H1 (cell line): ENCODE measurements around the gene NASP. TPM values are rescaled to one million over a fixed set of nuclear protein-coding genes. Genes with fewer than 3 reads are reported as not detected.

ENCODE experiments used
- CTCF ChIA-PET: fragments of 300-600 bp; sonication (Branson Sonifier 250); formaldehyde crosslinking; loops from one replicate; lab custom pipeline; 2021; ENCODE audit not compliant: partially characterized antibody; lab: Charles Lee
- POLR2A ChIA-PET: fragments of 300-600 bp; sonication (Branson Sonifier 250); formaldehyde crosslinking; loops from one replicate; lab custom pipeline; 2021; ENCODE audit warnings: inconsistent platforms; ENCODE audit not compliant: partially characterized antibody; lab: Charles Lee
- DNase-seq, 2 experiments: peaks; one replicate each; pipeline versions ENCODE4 v3.0.0 to v3.0.0-alpha.2; 2010 to 2022; ENCODE audit warnings: low spot score in 2 of 2, low read depth in 1 of 2, mixed read lengths in 1 of 2
- FAIRE-seq: peaks from 2 replicates; lab custom pipeline; 2011; peaks lifted over from hg19 to GRCh38; lab: Jason Lieb, UNC
- H2AFZ ChIP-seq: 2 replicates; pipeline ENCODE4 v1.8.1; 2012; ENCODE audit warnings: low read length, inconsistent platforms
- H2AK5ac ChIP-seq: 2 replicates; pipeline ENCODE4 v1.6.1; 2013; ENCODE audit warnings: low read depth, low read length
- H2BK120ac ChIP-seq: replicated peaks from 2 replicates; pipeline ENCODE3; 2013; ENCODE audit warnings: low read depth, low read length, inconsistent platforms
- H2BK12ac ChIP-seq: 2 replicates; pipeline ENCODE4 v1.6.1; 2013; ENCODE audit warnings: low read depth, low read length
- H2BK15ac ChIP-seq: 2 replicates; pipeline ENCODE4 v1.6.1; 2013; ENCODE audit warnings: low read length
- H2BK20ac ChIP-seq: 2 replicates; pipeline ENCODE4 v1.6.1; 2013; ENCODE audit warnings: low read length
- H2BK5ac ChIP-seq: 2 replicates; pipeline ENCODE4 v1.6.1; 2013; ENCODE audit warnings: low read depth, low read length
- H3K14ac ChIP-seq: 2 replicates; pipeline ENCODE4 v1.6.1; 2013; ENCODE audit warnings: inconsistent platforms; ENCODE audit not compliant: insufficient read length
- H3K18ac ChIP-seq: 2 replicates; pipeline ENCODE4 v1.6.1; 2013; ENCODE audit warnings: low read length; ENCODE audit errors: extremely low read depth
- H3K23ac ChIP-seq: 2 replicates; pipeline ENCODE4 v1.6.1; 2013; ENCODE audit warnings: inconsistent platforms; ENCODE audit not compliant: insufficient read length
- H3K23me2 ChIP-seq: 2 replicates; pipeline ENCODE4 v1.6.1; 2013; ENCODE audit warnings: low read depth, low read length
- H3K27ac ChIP-seq: 2 replicates; pipeline ENCODE4 v1.6.1; 2011; ENCODE audit warnings: low read depth, low read length, inconsistent platforms
- H3K27me3 ChIP-seq, 4 experiments: replicated peaks in 1 of 4; 1 replicate in 1 of 4; 2 replicates in 3 of 4; pipeline versions ENCODE4 v1.6.1 to v1.8.1; 2011 to 2013; ENCODE audit warnings: low read length in 3 of 4, mild to moderate bottlenecking in 3 of 4, inconsistent platforms in 2 of 4, mixed read lengths in 2 of 4, moderate library complexity in 1 of 4; ENCODE audit not compliant: control insufficient read depth in 3 of 4, insufficient read depth in 3 of 4; ENCODE audit errors: extremely low read depth in 1 of 4
- H3K36me3 ChIP-seq, 4 experiments: 2 replicates each; pipeline versions ENCODE4 v1.6.1 to v1.8.1; 2011 to 2013; ENCODE audit warnings: mild to moderate bottlenecking in 4 of 4, low read length in 3 of 4, moderate library complexity in 2 of 4, control low read depth in 1 of 4, inconsistent platforms in 1 of 4; ENCODE audit not compliant: insufficient read depth in 4 of 4, control insufficient read depth in 2 of 4
- H3K4ac ChIP-seq: replicated peaks from 2 replicates; pipeline ENCODE3; 2013; ENCODE audit warnings: low read length, low read depth, mixed read lengths, inconsistent platforms; ENCODE audit not compliant: insufficient read length
- H3K4me1 ChIP-seq, 4 experiments: replicated peaks in 1 of 4; 1 replicate in 1 of 4; 2 replicates in 3 of 4; pipeline versions ENCODE4 v1.6.1 to v1.8.1; 2011 to 2013; ENCODE audit warnings: low read length in 3 of 4, inconsistent platforms in 2 of 4, mixed read lengths in 1 of 4; ENCODE audit not compliant: insufficient read depth in 4 of 4, control insufficient read depth in 3 of 4
- H3K4me2 ChIP-seq, 2 experiments: 2 replicates each; pipeline versions ENCODE4 v1.6.1 to v1.8.1; 2011 to 2013; ENCODE audit warnings: low read depth in 2 of 2, low read length in 2 of 2, control low read depth in 1 of 2, inconsistent platforms in 1 of 2, mild to moderate bottlenecking in 1 of 2; ENCODE audit not compliant: insufficient read depth in 1 of 2
- H3K4me3 ChIP-seq, 4 experiments: fragments of 200-600, 300-600 bp in 1 of 4; sonication (generic), shearing (Covaris generic), sonication (Bioruptor Twin) in 1 of 4; 2 replicates each; pipeline versions ENCODE4 v1.5.1 to v1.8.1; 2011 to 2016; ENCODE audit warnings: low read length in 4 of 4, low read depth in 3 of 4, control low read depth in 2 of 4, inconsistent platforms in 2 of 4, mild to moderate bottlenecking in 2 of 4, mixed read lengths in 1 of 4, moderate library complexity in 1 of 4; ENCODE audit not compliant: insufficient read depth in 2 of 4; ENCODE audit errors: extremely low read depth in 1 of 4
- H3K56ac ChIP-seq: replicated peaks from 2 replicates; pipeline ENCODE3; 2013; ENCODE audit warnings: low read depth, mild to moderate bottlenecking, mixed read lengths, low read length, inconsistent platforms; ENCODE audit not compliant: insufficient read length
- H3K79me1 ChIP-seq: 2 replicates; pipeline ENCODE4 v1.6.1; 2013; ENCODE audit warnings: low read depth, low read length, control low read depth
- H3K79me2 ChIP-seq, 2 experiments: 2 replicates each; pipeline versions ENCODE4 v1.6.1 to v1.8.1; 2012 to 2013; ENCODE audit warnings: low read length in 2 of 2, mild to moderate bottlenecking in 2 of 2, inconsistent platforms in 1 of 2; ENCODE audit not compliant: insufficient read depth in 2 of 2, control insufficient read depth in 1 of 2
- H3K9ac ChIP-seq, 4 experiments: replicated peaks in 1 of 4; 1 replicate in 1 of 4; 2 replicates in 3 of 4; pipeline versions ENCODE4 v1.6.1 to v1.8.1; 2011 to 2013; ENCODE audit warnings: low read depth in 3 of 4, low read length in 3 of 4, control low read depth in 2 of 4, mild to moderate bottlenecking in 2 of 4, moderate library complexity in 2 of 4, inconsistent platforms in 1 of 4; ENCODE audit errors: extremely low read depth in 1 of 4
- H3K9me3 ChIP-seq, 2 experiments: 2 replicates each; pipeline versions ENCODE4 v1.6.1 to v1.8.1; 2012 to 2013; ENCODE audit warnings: mild to moderate bottlenecking in 2 of 2, moderate library complexity in 2 of 2, control low read depth in 1 of 2, inconsistent platforms in 1 of 2, low read depth in 1 of 2, low read length in 1 of 2, mixed read lengths in 1 of 2; ENCODE audit not compliant: insufficient read depth in 2 of 2
- H4K20me1 ChIP-seq, 2 experiments: replicated peaks in 1 of 2; 2 replicates each; pipeline versions ENCODE3 to v1.8.1; 2011 to 2013; ENCODE audit warnings: inconsistent platforms in 2 of 2, low read length in 2 of 2, mild to moderate bottlenecking in 1 of 2; ENCODE audit not compliant: insufficient read depth in 2 of 2, control insufficient read depth in 1 of 2
- H4K5ac ChIP-seq: 2 replicates; pipeline ENCODE4 v1.6.1; 2013; ENCODE audit warnings: low read length, low read depth, mixed read lengths, inconsistent platforms; ENCODE audit not compliant: insufficient read length
- H4K8ac ChIP-seq: 2 replicates; pipeline ENCODE4 v1.8.0; 2013; ENCODE audit warnings: mild to moderate bottlenecking, moderate library complexity, low read length, inconsistent platforms; ENCODE audit not compliant: insufficient read depth; ENCODE audit errors: extremely low read depth
- H4K91ac ChIP-seq: replicated peaks from 2 replicates; pipeline ENCODE3; 2013; ENCODE audit warnings: low read length, mixed read lengths, inconsistent platforms; ENCODE audit not compliant: insufficient read length
- CHD1 ChIP-seq: IDR thresholded peaks from 2 replicates; pipeline ENCODE4 v1.6.1; 2012; ENCODE audit warnings: low read depth, low read length, improper control_type of control experiment
- SIRT6 ChIP-seq: IDR thresholded peaks from one replicate; pipeline ENCODE4 v1.7.1; 2012; ENCODE audit warnings: low read length, inconsistent platforms
- TAF1 ChIP-seq: IDR thresholded peaks from 2 replicates; pipeline ENCODE4 v1.6.1; 2011; ENCODE audit warnings: mild to moderate bottlenecking, low read depth, low read length
- WGBS, 2 experiments: shearing (Covaris generic) in 1 of 2; methylation state at CpG; one replicate each; pipeline versions ENCODE4 v1.1.6 to v1.1.7; 2013 to 2015; ENCODE audit warnings: low lambda C conversion rate in 2 of 2, mixed read lengths in 2 of 2, inconsistent platforms in 1 of 2, low coverage in 1 of 2, missing lambda C conversion rate in 1 of 2; ENCODE audit not compliant: insufficient replicate concordance in 2 of 2, insufficient coverage in 1 of 2, insufficient read length in 1 of 2; ENCODE audit errors: extremely low coverage in 1 of 2, missing lambda C conversion rate in 1 of 2; 5-methylcytosine and 5-hydroxymethylcytosine counted together
- polyA plus RNA-seq, 7 experiments: library from polyadenylated mRNA; depleted of rRNA in 3 of 7; stranded (reverse) in 5 of 7; unstranded in 2 of 7; fragments of >200 nt in 5 of 7; fragments of 200-250 nt in 2 of 7; gene quantifications; 1 replicate in 5 of 7; 2 replicates in 1 of 7; 4 replicates in 1 of 7; pipeline versions ENCODE4 v1.2.1 to v1.2.3, GENCODE V29; 2011 to 2013; ENCODE audit warnings: missing spikeins in 2 of 7, mixed read lengths in 2 of 7
- total RNA-seq: library from RNA; stranded (reverse); fragmentation: NEBNext Ultra II Directional; extraction: Animal tissue kit (Norgen Biotek cat#: 25700); gene quantifications from 2 replicates; pipeline ENCODE4 v1.2.1, GENCODE V29; 2021

NASP gene
- total and polyA plus RNA-seq, 2 of the 8 experiments (the other 6 are each of a cell fraction or from before 2014, with no cell fraction given): 263 to 647 TPM

DNA sequence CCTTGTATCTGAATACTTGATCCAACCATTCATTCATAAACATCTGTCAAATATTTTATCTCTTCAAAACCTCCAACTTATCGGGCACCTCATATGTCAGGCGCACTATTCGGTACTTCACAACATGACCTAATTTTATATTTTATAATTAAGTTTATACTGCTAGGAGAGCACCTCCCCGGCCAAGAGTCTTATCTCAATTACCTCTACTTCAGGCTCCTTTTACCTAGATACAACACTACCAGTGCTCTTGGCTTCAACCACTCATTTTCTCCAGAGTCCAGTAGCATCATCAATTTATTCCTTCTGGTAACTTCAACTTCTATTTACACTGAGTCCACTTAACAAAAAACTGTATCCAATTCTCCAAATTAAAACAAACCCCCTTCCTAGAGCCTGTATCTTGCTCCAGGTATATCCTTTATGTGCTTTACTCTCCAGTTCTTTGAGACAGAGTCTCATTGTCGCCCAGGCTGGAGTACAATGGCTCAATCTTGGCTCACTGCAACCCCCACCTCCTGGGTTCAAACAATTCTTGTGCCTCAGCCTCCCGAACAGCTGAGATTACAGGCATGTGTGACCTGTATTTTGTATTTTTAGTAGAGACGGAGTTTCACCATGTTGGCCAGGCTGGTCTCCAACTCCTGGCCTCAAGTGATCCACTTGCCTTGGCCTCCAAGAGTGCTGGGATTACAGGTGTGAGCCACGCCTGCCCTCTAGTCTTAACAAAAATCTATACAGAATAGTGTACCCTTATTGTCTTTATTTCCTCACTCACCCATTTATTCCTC is 83.7 kb downstream of the NASP start:
- Histone ChIP-seq H2AK5ac (no peak overlapping the region), H2BK120ac (no peak overlapping the region), H3K18ac (no peak overlapping the region), H3K56ac (no peak overlapping the region), H2BK15ac (no peak overlapping the region), H4K5ac (no peak overlapping the region), H3K23ac (no peak overlapping the region), H3K27ac (no peak overlapping the region), H3K79me2 (peaks cover 35 to 99% of the 10 kb centered on the region in 2 experiments), H3K23me2 (no peaks in the 10 kb centered on the region), H3K9me3 (no peaks in the 10 kb centered on the region), H3K9ac (no peak overlapping the region), H3K4ac (no peak overlapping the region), H2AFZ (no peak overlapping the region), H2BK20ac (no peak overlapping the region), H3K4me2 (no peak overlapping the region), H2BK5ac (no peak overlapping the region), H3K36me3 (no peaks in the 10 kb centered on the region; a peak in 2 of 8 replicates), H3K14ac (no peak overlapping the region), H3K79me1 (peaks cover 5% of the 10 kb centered on the region; the same call in 1 of the 2 replicates), H3K4me1 (no peaks in the 10 kb centered on the region), H4K91ac (no peak overlapping the region), H3K27me3 (no peaks in the 10 kb centered on the region), H2BK12ac (no peak overlapping the region), H3K4me3 (no peak overlapping the region), H4K8ac (no peak overlapping the region), H4K20me1 (peaks cover 15 to 17% of the 10 kb centered on the region in 2 experiments)
- CTCF ChIA-PET: no interaction called here
- FAIRE-seq: no peak
- no peak for DNase-seq
- POLR2A ChIA-PET: no interaction called here
- 95% methylated on average over 8 of the region's 8 CpGs; no CpG with 5 or more reads in 1 of the 2 experiments for WGBS, 2 experiments
- TF ChIP-seq SIRT6 (no peak), TAF1 (no peak), CHD1 (no peak)
